Measurements from ENCODE around the gene FGF23.

FGF23 gene

DNA sequence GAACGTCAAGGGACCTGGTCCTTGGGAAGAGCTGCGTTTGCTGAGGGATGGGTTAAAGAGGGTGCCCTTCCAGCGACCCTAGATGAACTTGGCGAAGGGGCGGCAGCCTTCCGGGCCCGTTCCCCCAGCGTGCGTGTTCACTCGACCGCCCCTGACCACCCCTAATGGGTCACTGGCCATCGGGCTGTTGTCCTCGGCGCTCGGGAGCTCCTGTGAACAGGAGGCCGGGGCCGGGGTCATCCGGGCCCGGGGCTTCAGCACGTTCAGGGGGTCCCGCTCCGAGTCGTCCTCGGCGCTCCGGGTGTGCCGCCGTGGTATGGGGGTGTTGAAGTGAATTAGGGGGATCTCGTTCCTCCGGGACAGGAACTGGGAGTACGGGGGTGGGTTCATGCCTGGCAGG lies 9.2 kb downstream of the FGF23 start:
- FAIRE-seq, result no peak
- TF ChIP-seq CTCF (IDR thresholded peaks at IDR 0.05; ENCODE audit: insufficient read depth, missing control alignments), result no peak
- DNase-seq (ENCODE audit: insufficient read length, low spot score), result no peak

DNA sequence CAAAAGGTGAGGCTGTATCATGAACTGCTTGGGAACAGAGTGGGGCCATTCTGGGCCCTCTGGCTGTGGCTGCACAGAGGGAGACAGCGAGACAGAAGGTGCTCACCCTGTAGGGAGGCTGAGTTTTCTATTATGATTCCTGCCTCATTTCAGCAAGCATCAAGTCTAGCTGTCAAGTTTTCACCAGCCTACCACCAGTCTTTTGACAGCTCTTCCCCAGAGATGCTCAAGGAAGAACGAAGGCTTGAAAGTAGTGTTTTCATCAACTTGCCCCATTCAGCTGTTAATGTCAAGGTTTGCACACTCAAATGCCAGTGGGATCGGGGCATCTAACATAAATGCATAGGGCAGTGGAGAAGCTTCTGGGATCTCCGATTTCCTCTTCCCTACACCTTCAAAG lies 10.0 kb downstream of the FGF23 start:
- FAIRE-seq (no peak), DNase-seq (ENCODE audit: insufficient read length, low spot score) (no peak)
- no peak for TF ChIP-seq CTCF (IDR thresholded peaks at IDR 0.05; ENCODE audit: insufficient read depth, missing control alignments)

DNA sequence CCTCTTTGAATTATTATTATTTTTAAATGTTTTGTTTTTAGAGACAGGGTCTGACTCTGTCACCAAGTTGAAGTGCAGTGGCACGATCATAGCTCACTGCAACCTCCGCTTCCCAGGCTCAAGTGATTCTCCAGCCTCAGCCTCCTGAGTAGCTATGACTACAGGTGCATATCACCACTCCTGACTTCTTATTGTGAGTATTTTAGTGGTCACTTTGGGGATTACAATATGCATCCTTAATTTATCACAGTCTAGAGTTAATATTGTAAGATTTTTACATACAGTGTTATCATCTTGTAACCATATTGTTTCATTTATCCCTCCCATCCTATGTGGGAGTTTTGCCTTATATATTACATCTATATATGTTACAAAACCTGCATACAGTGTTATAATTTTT lies 13.4 kb downstream of the FGF23 start:
- DNase-seq (ENCODE audit: insufficient read length, low spot score) (no peak), FAIRE-seq (no peak)
- no peak for TF ChIP-seq CTCF (IDR thresholded peaks at IDR 0.05; ENCODE audit: insufficient read depth, missing control alignments)

GRCh38 chr12:4356041-4356327 lies 23.5 kb downstream of the FGF23 start:
- TF ChIP-seq CTCF (IDR thresholded peaks at IDR 0.05; ENCODE audit: insufficient read depth, missing control alignments), result peak; percentile 40

DNA sequence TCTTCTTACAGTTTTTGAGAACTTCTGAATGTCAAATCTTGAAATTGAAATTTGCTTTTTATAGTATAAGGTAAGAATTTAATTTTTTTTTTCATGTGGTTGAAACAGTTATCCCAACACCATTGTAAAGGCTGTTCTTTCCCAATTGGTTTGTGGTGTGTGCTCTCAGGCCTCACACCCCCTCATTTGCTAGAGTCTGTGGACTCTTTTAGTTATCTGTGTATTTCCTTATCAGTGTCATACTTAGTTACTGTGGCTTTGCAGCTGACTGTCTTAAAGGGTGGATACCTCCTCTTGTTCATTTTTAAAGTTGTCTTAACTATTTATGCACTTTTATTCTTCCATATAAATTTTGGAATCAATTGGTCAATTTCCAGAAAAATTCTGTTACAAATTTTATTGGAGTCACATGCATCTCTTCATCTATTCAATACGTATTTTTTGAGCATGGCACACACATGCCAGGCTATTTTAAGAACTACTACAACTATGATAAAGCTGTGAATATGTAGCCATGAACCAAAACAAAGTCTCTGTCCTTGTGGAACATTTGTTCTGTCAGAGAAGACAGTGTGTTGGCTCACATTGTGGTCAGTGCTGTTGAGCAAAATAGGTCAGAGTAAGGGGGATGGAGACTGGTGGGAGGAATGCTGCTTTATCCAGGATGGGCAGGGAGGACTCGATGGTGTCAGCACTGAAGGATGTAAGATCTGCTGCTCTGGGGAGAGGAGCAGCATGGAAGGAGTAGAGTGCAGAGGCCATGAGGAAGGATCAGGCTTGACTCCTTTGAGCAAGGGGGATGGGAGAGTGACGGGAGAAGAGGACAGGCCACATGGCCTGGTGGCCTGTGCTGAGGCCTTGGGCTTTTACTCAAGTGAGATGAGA lies 24.1 kb downstream of the FGF23 start:
- DNase-seq (ENCODE audit: insufficient read length, low spot score) (no peak), FAIRE-seq (no peak)
- TF ChIP-seq CTCF (IDR thresholded peaks at IDR 0.05; ENCODE audit: insufficient read depth, missing control alignments), result no peak

More at GRCh38 chr12:4356041-4356327, 23.5 kb downstream of the FGF23 start:
- no peak for FAIRE-seq
- DNase-seq (ENCODE audit: insufficient read length, low spot score), result no peak

- FAIRE-seq (peak; percentile 21), DNase-seq (ENCODE audit: insufficient read length, low spot score) (no peak)
- peak; percentile 32 for TF ChIP-seq CTCF (IDR thresholded peaks at IDR 0.05; ENCODE audit: insufficient read depth, missing control alignments)
Measured at GRCh38 chr12:4353785-4354208, 25.7 kb downstream of the FGF23 start.

DNA sequence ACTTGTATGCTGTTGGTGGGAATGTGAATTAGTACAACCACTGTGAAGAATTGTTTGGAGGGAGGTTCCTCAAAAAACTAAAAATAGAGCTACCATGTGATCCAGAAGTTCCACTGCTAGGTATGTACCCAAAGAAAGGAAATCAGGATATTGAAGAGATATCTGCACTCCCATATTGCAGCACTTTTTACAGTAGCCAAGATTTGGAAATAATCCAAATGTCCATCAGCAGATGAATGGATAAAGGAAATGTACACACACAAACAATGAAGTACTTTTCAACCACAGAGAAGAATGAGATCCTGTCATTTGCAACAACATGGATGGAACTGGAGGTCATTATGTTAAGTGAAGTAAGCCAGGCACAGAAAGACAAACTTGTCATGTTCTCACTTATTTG lies 32.6 kb downstream of the FGF23 start:
- no peak for TF ChIP-seq CTCF (IDR thresholded peaks at IDR 0.05; ENCODE audit: insufficient read depth, missing control alignments)
- DNase-seq (ENCODE audit: insufficient read length, low spot score), result no peak
- FAIRE-seq, result no peak
